SKM-1 treated with dmso at 0.1 percent for 144 hours (cell line): Measurements from ENCODE around the gene DPP6.

ENCODE experiments used
- DNase-seq: peaks from one replicate; lab custom pipeline; 2025; ENCODE audit not compliant: unreplicated experiment; lab: John Stamatoyannopoulos, UW

The DPP6 gene

GRCh38 chr7:154898973-154899855, 847.0 kb downstream of the DPP6 start:
- DNase-seq = no peak

- no peak for DNase-seq
These were observed 847.7 kb downstream of the DPP6 start for GRCh38 chr7:154899862-154900261.

GRCh38 chr7:154902600-154903082, 850.4 kb downstream of the DPP6 start:
- no peak for DNase-seq

- no peak for DNase-seq
These were observed 851.0 kb downstream of the DPP6 start for GRCh38 chr7:154903083-154903731.

GRCh38 chr7:154905146-154905545, 852.9 kb downstream of the DPP6 start:
- DNase-seq = no peak

- DNase-seq = no peak
These were observed 853.4 kb downstream of the DPP6 start for GRCh38 chr7:154905615-154906014.

- no peak for DNase-seq
These were observed 854.0 kb downstream of the DPP6 start for GRCh38 chr7:154906201-154906600.

GRCh38 chr7:154906736-154907355, 854.6 kb downstream of the DPP6 start:
- no peak for DNase-seq

- no peak for DNase-seq
These were observed 855.7 kb downstream of the DPP6 start for GRCh38 chr7:154907651-154908620.

- DNase-seq = no peak
These were observed 857.3 kb downstream of the DPP6 start for GRCh38 chr7:154909241-154910105.

GRCh38 chr7:154910125-154910524, 857.9 kb downstream of the DPP6 start:
- no peak for DNase-seq

- no peak for DNase-seq
These were observed 858.8 kb downstream of the DPP6 start for GRCh38 chr7:154910977-154911376.

- DNase-seq = no peak
These were observed 859.2 kb downstream of the DPP6 start for GRCh38 chr7:154911411-154911810.

- no peak for DNase-seq
These were observed 859.8 kb downstream of the DPP6 start for GRCh38 chr7:154911862-154912455.

- DNase-seq = no peak
These were observed 860.9 kb downstream of the DPP6 start for GRCh38 chr7:154912871-154913637.

- DNase-seq = peak; percentile 8
These were observed 861.6 kb downstream of the DPP6 start for GRCh38 chr7:154913638-154914307.

GRCh38 chr7:154914308-154914995, 862.3 kb downstream of the DPP6 start:
- DNase-seq = no peak
